Kidney capillary endothelial cell (primary cell): ENCODE data around the gene TSPOAP1.
"Not testable (repeated sequence)": the region's sequence is repeated elsewhere in the genome, so short reads cannot be mapped to it uniquely, and the experiment has no call there.

Experiments
- DNase-seq: peaks from one replicate; pipeline ENCODE4 v3.0.0-alpha.2; 2018; ENCODE audit warnings: low spot score

Gene TSPOAP1

GRCh38 chr17:58360296-58361063 is 31.9 kb upstream of the TSPOAP1 start:
- DNase-seq: no peak

GRCh38 chr17:58358408-58359172 is 30.0 kb upstream of the TSPOAP1 start:
- DNase-seq: no peak

GRCh38 chr17:58357312-58358297 is 29.0 kb upstream of the TSPOAP1 start:
- no peak for DNase-seq

GRCh38 chr17:58356231-58356630 is 27.6 kb upstream of the TSPOAP1 start:
- no peak for DNase-seq

- DNase-seq: no peak
These were observed 26.1 kb upstream of the TSPOAP1 start for GRCh38 chr17:58354541-58355216.

- DNase-seq: no peak
These were observed 24.8 kb upstream of the TSPOAP1 start for GRCh38 chr17:58353389-58353825.

- DNase-seq: peak; percentile 39
These were observed 24.2 kb upstream of the TSPOAP1 start for GRCh38 chr17:58352596-58353388.

- DNase-seq: peak; percentile 85
These were observed 23.4 kb upstream of the TSPOAP1 start, which contains the start of gene SUPT4H1 for GRCh38 chr17:58351831-58352595. Gene SUPT4H1 (minus strand): TSS chr17:58352201. CDS start chr17:58352135, 66 bp downstream.

- no peak for DNase-seq
These were observed 22.6 kb upstream of the TSPOAP1 start for GRCh38 chr17:58351182-58351581.

GRCh38 chr17:58348038-58348437 is 19.4 kb upstream of the TSPOAP1 start:
- no peak for DNase-seq

- no peak for DNase-seq
These were observed 16.9 kb upstream of the TSPOAP1 start for GRCh38 chr17:58345500-58345899.

- no peak for DNase-seq
These were observed 16.2 kb upstream of the TSPOAP1 start for GRCh38 chr17:58344791-58345157.

- DNase-seq: no peak
These were observed 15.6 kb upstream of the TSPOAP1 start for GRCh38 chr17:58344047-58344790.

GRCh38 chr17:58343131-58343530 is 14.5 kb upstream of the TSPOAP1 start:
- DNase-seq: no peak

GRCh38 chr17:58341861-58342475 is 13.4 kb upstream of the TSPOAP1 start:
- no peak for DNase-seq

- DNase-seq: not testable (repeated sequence)
These were observed 12.7 kb upstream of the TSPOAP1 start for GRCh38 chr17:58341136-58341860.

GRCh38 chr17:58340405-58340876 is 11.8 kb upstream of the TSPOAP1 start:
- DNase-seq: no peak
